Spinal cord (tissue), 10 donors: Measurements from ENCODE around the gene MICAL2. TPM values are rescaled to one million over a fixed set of nuclear protein-coding genes. Genes with fewer than 3 reads are reported as not detected.
A peak's percentile ranks its signal among the peaks of the same experiment; 100 is the strongest.

Experiments used
- DNase-seq, 6 donors: peaks; one replicate each; pipeline versions ENCODE4 v3.0.0 to v3.0.0-alpha.2; 2013 to 2015; ENCODE audit warnings: low spot score in 6 of 6, low read depth in 4 of 6
- H3K27ac ChIP-seq: one replicate; pipeline ENCODE4 v1.5.1; 2013; ENCODE audit warnings: low read depth, low read length, control low read depth
- H3K27me3 ChIP-seq: one replicate; pipeline ENCODE4 v1.6.1; 2013; ENCODE audit warnings: low read length; ENCODE audit not compliant: control insufficient read depth, insufficient read depth
- H3K36me3 ChIP-seq: one replicate; pipeline ENCODE4 v1.6.1; 2013; ENCODE audit warnings: low read length; ENCODE audit not compliant: control insufficient read depth, insufficient read depth
- H3K4me1 ChIP-seq: one replicate; pipeline ENCODE4 v1.6.1; 2013; ENCODE audit warnings: low read length; ENCODE audit not compliant: control insufficient read depth, insufficient read depth
- H3K4me3 ChIP-seq: one replicate; pipeline ENCODE4 v1.5.1; 2013; ENCODE audit warnings: low read depth, low read length, control low read depth
- H3K9me3 ChIP-seq: one replicate; pipeline ENCODE4 v1.6.1; 2013; ENCODE audit warnings: low read length; ENCODE audit not compliant: control insufficient read depth, insufficient read depth
- WGBS: methylation state at CpG from one replicate; pipeline ENCODE4 v1.1.5; 2013; ENCODE audit warnings: missing lambda C conversion rate; ENCODE audit not compliant: insufficient coverage; 5-methylcytosine and 5-hydroxymethylcytosine counted together
- polyA plus RNA-seq, 2 donors: library from polyadenylated mRNA; unstranded; fragments of 120-200 nt; gene quantifications; one replicate each; pipeline ENCODE4 v1.2.1, GENCODE V29; 2013; ENCODE audit not compliant: insufficient read length in 2 of 2
- total RNA-seq, 2 donors: library from RNA; depleted of rRNA in 1 of 2; stranded (reverse); fragments of 120-200 nt in 1 of 2; fragments of >200 nt in 1 of 2; gene quantifications; one replicate each; pipeline versions ENCODE4 v1.2.3 to v1.2.4, GENCODE V29; 2013 to 2014
- donor health status: healthy.

MICAL2 gene
- total and polyA plus RNA-seq, 4 donors, result 15.8 to 57.0 (median 23.2) TPM

GRCh38 chr11:12165237-12165875 is 55.0 kb downstream of the MICAL2 start:
- no peak overlapping the region for H3K4me3 ChIP-seq
- H3K36me3 ChIP-seq, result no peaks in the 10 kb centered on the region
- H3K27me3 ChIP-seq, result no peaks in the 10 kb centered on the region
- no peak for DNase-seq
- WGBS, result 77% methylated on average over 7 of the region's 8 CpGs
- no peaks in the 10 kb centered on the region for H3K9me3 ChIP-seq
- H3K27ac ChIP-seq, result no peak overlapping the region
- H3K4me1 ChIP-seq, result peaks cover 14% of the 10 kb centered on the region

- no peak for DNase-seq
- peaks cover 17% of the 10 kb centered on the region for H3K4me1 ChIP-seq
- 100% methylated on average over 3 of the region's 5 CpGs for WGBS
- no peaks in the 10 kb centered on the region for H3K9me3 ChIP-seq
- no peak overlapping the region for H3K4me3 ChIP-seq
- H3K27ac ChIP-seq, result no peak overlapping the region
- no peaks in the 10 kb centered on the region for H3K27me3 ChIP-seq
- H3K36me3 ChIP-seq, result no peaks in the 10 kb centered on the region
Measured at GRCh38 chr11:12166299-12167060, 56.1 kb downstream of the MICAL2 start.

- peaks cover 17% of the 10 kb centered on the region for H3K4me1 ChIP-seq
- DNase-seq, result no peak
- H3K27ac ChIP-seq, result no peak overlapping the region
- H3K27me3 ChIP-seq, result no peaks in the 10 kb centered on the region
- WGBS, result 69% methylated on average over 12 of the region's 16 CpGs
- no peak overlapping the region for H3K4me3 ChIP-seq
- no peaks in the 10 kb centered on the region for H3K36me3 ChIP-seq
- H3K9me3 ChIP-seq, result no peaks in the 10 kb centered on the region
Measured at GRCh38 chr11:12167061-12168000, 56.9 kb downstream of the MICAL2 start.

- DNase-seq, result no peak
- Histone ChIP-seq H3K9me3 (no peaks in the 10 kb centered on the region), H3K36me3 (no peaks in the 10 kb centered on the region), H3K27me3 (no peaks in the 10 kb centered on the region), H3K4me3 (no peak overlapping the region), H3K4me1 (peaks cover 14% of the 10 kb centered on the region), H3K27ac (no peak overlapping the region)
- 100% methylated on average over 2 of the region's 3 CpGs for WGBS
Measured at GRCh38 chr11:12168114-12168513, 57.7 kb downstream of the MICAL2 start.

GRCh38 chr11:12169822-12170221 is 59.4 kb downstream of the MICAL2 start:
- Histone ChIP-seq H3K9me3 (no peaks in the 10 kb centered on the region), H3K27me3 (no peaks in the 10 kb centered on the region), H3K4me1 (peaks cover 7% of the 10 kb centered on the region), H3K36me3 (no peaks in the 10 kb centered on the region), H3K4me3 (no peak overlapping the region), H3K27ac (no peak overlapping the region)
- 71% methylated on average over 1 of the region's 3 CpGs for WGBS
- no peak for DNase-seq

- H3K27ac ChIP-seq, result no peak overlapping the region
- DNase-seq, result no peak
- WGBS, result 88% methylated on average over 3 of the region's 3 CpGs
Measured at GRCh38 chr11:12170501-12170900, 60.1 kb downstream of the MICAL2 start.

GRCh38 chr11:12170984-12171383 is 60.6 kb downstream of the MICAL2 start:
- Histone ChIP-seq H3K27me3 (no peaks in the 10 kb centered on the region), H3K9me3 (no peaks in the 10 kb centered on the region), H3K4me3 (no peak overlapping the region), H3K36me3 (no peaks in the 10 kb centered on the region), H3K4me1 (peaks cover 7% of the 10 kb centered on the region), H3K27ac (no peak overlapping the region)
- WGBS, result 19% methylated on average over 3 of the region's 5 CpGs
- DNase-seq, result peak in 1 of 6 donors; percentile 64

More at GRCh38 chr11:12170501-12170900, 60.1 kb downstream of the MICAL2 start:
- peaks cover 7% of the 10 kb centered on the region for H3K4me1 ChIP-seq
- H3K9me3 ChIP-seq, result no peaks in the 10 kb centered on the region
- H3K27me3 ChIP-seq, result no peaks in the 10 kb centered on the region
- no peaks in the 10 kb centered on the region for H3K36me3 ChIP-seq
- H3K4me3 ChIP-seq, result no peak overlapping the region

GRCh38 chr11:12171921-12172320 is 61.5 kb downstream of the MICAL2 start:
- no peak overlapping the region for H3K27ac ChIP-seq
- H3K9me3 ChIP-seq, result no peaks in the 10 kb centered on the region
- 100% methylated on average over 1 of the region's 3 CpGs for WGBS

GRCh38 chr11:12172493-12173013 is 62.2 kb downstream of the MICAL2 start:
- WGBS, result no CpG with 5 or more reads among the region's 3 CpGs
- no peak for DNase-seq
- Histone ChIP-seq H3K27ac (no peak overlapping the region), H3K9me3 (no peaks in the 10 kb centered on the region), H3K4me3 (no peak overlapping the region), H3K4me1 (peaks cover 7% of the 10 kb centered on the region), H3K27me3 (no peaks in the 10 kb centered on the region), H3K36me3 (no peaks in the 10 kb centered on the region)

More at GRCh38 chr11:12171921-12172320, 61.5 kb downstream of the MICAL2 start:
- H3K4me3 ChIP-seq, result no peak overlapping the region
- no peaks in the 10 kb centered on the region for H3K27me3 ChIP-seq
- no peaks in the 10 kb centered on the region for H3K36me3 ChIP-seq
- DNase-seq, result no peak
- H3K4me1 ChIP-seq, result peaks cover 7% of the 10 kb centered on the region
